HepG2 (cell line): ENCODE results near the gene ZNF19. TPM values are rescaled to one million over a fixed set of nuclear protein-coding genes. Genes with fewer than 3 reads are reported as not detected.

Source experiments
- BATF2 ChIP-seq: sonication (generic); formaldehyde crosslinking; IDR thresholded peaks from 2 replicates; pipeline ENCODE4 v1.8.0; 2022; ENCODE audit warnings: mild to moderate bottlenecking, missing genetic modification reagents, moderate library complexity
- BCL6 ChIP-seq: IDR thresholded peaks from 2 replicates; pipeline ENCODE4 v1.6.1; 2016; ENCODE audit warnings: missing genetic modification reagents, missing compliant biosample characterization
- BRCA1 ChIP-seq: sonication (generic); formaldehyde crosslinking; IDR thresholded peaks from 2 replicates; pipeline ENCODE4 v1.4.0; 2020; ENCODE audit warnings: missing genetic modification reagents
- ELF1 ChIP-seq: sonication (generic); formaldehyde crosslinking; IDR thresholded peaks from 2 replicates; pipeline ENCODE4 v1.4.0; 2020; ENCODE audit warnings: missing genetic modification reagents
- FIP1L1 ChIP-seq: fragments of 200-400 bp; formaldehyde crosslinking; IDR thresholded peaks from 2 replicates; pipeline ENCODE4 v1.6.1; 2018; ENCODE audit warnings: low read depth, mild to moderate bottlenecking, low read length, moderate library complexity, borderline replicate concordance; ENCODE audit not compliant: insufficient read depth
- JDP2 ChIP-seq: sonication (generic); formaldehyde crosslinking; IDR thresholded peaks from 2 replicates; pipeline ENCODE4 v1.8.1; 2022; ENCODE audit warnings: missing genetic modification reagents, borderline replicate concordance
- KDM3A ChIP-seq: IDR thresholded peaks from 2 replicates; pipeline ENCODE4 v1.6.1; 2018; ENCODE audit warnings: low read depth, missing compliant biosample characterization
- KLF15 ChIP-seq: sonication (generic); formaldehyde crosslinking; IDR thresholded peaks from 2 replicates; pipeline ENCODE4 v1.8.1; 2023; ENCODE audit warnings: borderline replicate concordance, mild to moderate bottlenecking, inconsistent platforms, missing genetic modification reagents, mixed read lengths
- KLF6 ChIP-seq: IDR thresholded peaks from 2 replicates; pipeline ENCODE4 v1.8.0; 2016; ENCODE audit warnings: missing biosample characterization, missing genetic modification reagents
- MED1 ChIP-seq: sonication (generic); formaldehyde crosslinking; IDR thresholded peaks from 2 replicates; pipeline ENCODE4 v1.4.0; 2020; ENCODE audit warnings: missing genetic modification reagents
- POLR2AphosphoS2 ChIP-seq: IDR thresholded peaks from 2 replicates; pipeline ENCODE4 v1.6.1; 2011; ENCODE audit warnings: low read depth, low read length, improper control_type of control experiment
- POLR2AphosphoS5 ChIP-seq: IDR thresholded peaks from 2 replicates; pipeline ENCODE4 v1.6.1; 2012; ENCODE audit warnings: low read depth, low read length
- RERE ChIP-seq: IDR thresholded peaks from 2 replicates; pipeline ENCODE4 v1.6.1; 2016; ENCODE audit warnings: low read depth, missing genetic modification reagents, missing compliant biosample characterization
- TCF12 ChIP-seq, 2 experiments: fragments of 450-650 bp in 1 of 2; sonication (generic) in 1 of 2; formaldehyde crosslinking in 1 of 2; IDR thresholded peaks; 2 replicates each; pipeline versions ENCODE4 v1.6.1 to v1.8.0; 2017 to 2022; ENCODE audit warnings: antibody characterized with exemption in 1 of 2, mild to moderate bottlenecking in 1 of 2, missing genetic modification reagents in 1 of 2, moderate library complexity in 1 of 2
- TCF7L2 ChIP-seq: IDR thresholded peaks from 2 replicates; pipeline ENCODE4 v1.6.1; 2011; ENCODE audit warnings: mild to moderate bottlenecking, low read depth, low read length, moderate library complexity
- ZFP82 ChIP-seq: sonication (generic); formaldehyde crosslinking; IDR thresholded peaks from 2 replicates; pipeline ENCODE4 v1.5.1; 2020; ENCODE audit warnings: mild to moderate bottlenecking, missing genetic modification reagents, borderline replicate concordance
- ZFYVE20 ChIP-seq: sonication (generic); formaldehyde crosslinking; IDR thresholded peaks from 2 replicates; pipeline ENCODE4 v1.8.0; 2023; ENCODE audit warnings: low read depth, mild to moderate bottlenecking, moderate library complexity, missing genetic modification reagents, borderline replicate concordance
- ZNF274 ChIP-seq: sonication (generic); formaldehyde crosslinking; IDR thresholded peaks from 2 replicates; pipeline ENCODE4 v1.5.1; 2020; ENCODE audit warnings: mild to moderate bottlenecking, missing genetic modification reagents
- ZNF530 ChIP-seq: sonication (generic); formaldehyde crosslinking; IDR thresholded peaks from 2 replicates; pipeline ENCODE4 v1.5.0; 2020; ENCODE audit warnings: low read depth, mild to moderate bottlenecking, missing genetic modification reagents
- ZNF569 ChIP-seq: sonication (generic); formaldehyde crosslinking; IDR thresholded peaks from 2 replicates; pipeline ENCODE4 v1.5.0; 2020; ENCODE audit warnings: mild to moderate bottlenecking, missing genetic modification reagents, moderate library complexity, borderline replicate concordance
- polyA plus RNA-seq, 8 experiments: library from polyadenylated mRNA; depleted of rRNA in 3 of 8; stranded (reverse) in 7 of 8; unstranded in 1 of 8; fragments of >200 nt; fragmentation: Illumina TruSeq in 4 of 8; extraction: Trizol in 4 of 8; gene quantifications; 2 replicates each; pipeline versions ENCODE4 v1.2.1 to v1.2.3, GENCODE V29; 2011 to 2016; ENCODE audit warnings: low read depth in 4 of 8, missing spikeins in 1 of 8, mixed read lengths in 1 of 8; ENCODE audit not compliant: insufficient read depth in 1 of 8
- total RNA-seq, 5 experiments: library from RNA; depleted of rRNA; stranded (reverse); fragments of >200 nt; fragmentation: Illumina TruSeq; extraction: Trizol; gene quantifications; 2 replicates each; pipeline ENCODE4 v1.2.3, GENCODE V29; 2016; ENCODE audit warnings: low read depth in 1 of 5
- TF ChIP-seq, protein P1 (sequence below): sonication (generic); formaldehyde crosslinking; IDR thresholded peaks from 2 replicates; pipeline ENCODE4 v1.9.0; 2021; ENCODE audit warnings: missing genetic modification reagents, mild to moderate bottlenecking, borderline replicate concordance

ZNF19 gene
- total and polyA plus RNA-seq, 2 of the 13 experiments (the other 11 are each of a cell fraction or from before 2014, with no cell fraction given), result 3.2 to 5.8 TPM

GRCh38 chr16:71461686-71462648 lies 27.2 kb downstream of the ZNF19 start, which contains the start of gene ZNF23 (continued):
- TF ChIP-seq BATF2 (CRISPR knock-in tag), result 0 out of 2 replicates have a peak, but pooled peaks have one; percentile 37
- peak; percentile 93 for TF ChIP-seq ZNF274 (CRISPR knock-in tag)
- peak; percentile 96 for TF ChIP-seq POLR2AphosphoS5
- no peak for TF ChIP-seq ZNF530 (CRISPR knock-in tag)
- peak; percentile 87 for TF ChIP-seq MED1
- TF ChIP-seq ZFP82 (CRISPR knock-in tag), result peak; percentile 57; the same call in 1 of the 2 replicates
- peak; percentile 96; the same call in 1 of the 2 replicates for TF ChIP-seq KDM3A
- no peak for TF ChIP-seq JDP2 (CRISPR knock-in tag)
- peak; percentile 27; the same call in 1 of the 2 replicates for TF ChIP-seq RERE (CRISPR knock-in tag)
- TF ChIP-seq BCL6 (CRISPR knock-in tag), result peak; percentile 77
- no peak; the same call in 1 of the 2 replicates for TF ChIP-seq POLR2AphosphoS2
- TF ChIP-seq ELF1, result peak; percentile 89
- TF ChIP-seq ZNF569 (CRISPR knock-in tag), result no peak
- TF ChIP-seq, protein P1, sequence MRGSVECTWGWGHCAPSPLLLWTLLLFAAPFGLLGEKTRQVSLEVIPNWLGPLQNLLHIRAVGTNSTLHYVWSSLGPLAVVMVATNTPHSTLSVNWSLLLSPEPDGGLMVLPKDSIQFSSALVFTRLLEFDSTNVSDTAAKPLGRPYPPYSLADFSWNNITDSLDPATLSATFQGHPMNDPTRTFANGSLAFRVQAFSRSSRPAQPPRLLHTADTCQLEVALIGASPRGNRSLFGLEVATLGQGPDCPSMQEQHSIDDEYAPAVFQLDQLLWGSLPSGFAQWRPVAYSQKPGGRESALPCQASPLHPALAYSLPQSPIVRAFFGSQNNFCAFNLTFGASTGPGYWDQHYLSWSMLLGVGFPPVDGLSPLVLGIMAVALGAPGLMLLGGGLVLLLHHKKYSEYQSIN (CRISPR knock-in tag), result no peak
- TF ChIP-seq TCF7L2, result no peak
- TF ChIP-seq ZFYVE20 (CRISPR knock-in tag), result peak; percentile 73; the same call in 1 of the 2 replicates
- TF ChIP-seq KLF15 (CRISPR knock-in tag), result peak; percentile 97; the same call in 1 of the 2 replicates
- peak; percentile 80 for TF ChIP-seq BRCA1 (CRISPR knock-in tag)
- no peak for TF ChIP-seq TCF12 (IDR thresholded peaks at IDR 0.05)
- TF ChIP-seq TCF12 (CRISPR knock-in tag; IDR thresholded peaks at IDR 0.05), result no peak; the same call in 1 of the 2 replicates
- TF ChIP-seq FIP1L1, result 0 out of 2 replicates have a peak, but pooled peaks have one; percentile 51
- peak; percentile 89; the same call in 1 of the 2 replicates for TF ChIP-seq KLF6 (CRISPR knock-in tag)
